ENCODE results near the gene PIGU. TPM values are rescaled to one million over a fixed set of nuclear protein-coding genes. Genes with fewer than 3 reads are reported as not detected.
"Not testable (repeated sequence)": the region's sequence is repeated elsewhere in the genome, so short reads cannot be mapped to it uniquely, and the experiment has no call there.

Gene PIGU
- total RNA-seq, 1 donor from 2014 or later, result 24.8 TPM

DNA sequence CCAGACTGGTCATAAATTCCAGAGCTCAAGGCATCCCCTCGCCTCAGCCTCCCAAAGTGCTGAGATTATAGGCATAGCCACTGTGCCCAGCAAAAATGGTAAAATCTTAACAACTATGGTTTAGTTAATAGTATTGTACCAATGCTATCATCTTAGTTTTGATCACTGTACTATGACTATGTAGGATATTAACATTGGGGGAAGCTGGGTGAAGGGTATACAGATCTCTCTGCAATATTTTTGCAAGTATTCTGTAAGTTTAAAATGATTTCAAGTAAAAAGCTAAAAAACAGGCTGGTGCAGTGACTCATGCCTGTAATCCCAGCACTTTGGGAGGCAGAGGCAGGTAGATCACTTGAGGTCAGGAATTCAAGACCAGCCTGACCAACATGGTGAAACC is 7.8 kb downstream of the PIGU start:
- H3K4me3 Mint-ChIP-seq, result no peak overlapping the region
- H3K27ac Mint-ChIP-seq, result no peak overlapping the region
- H3K4me1 Mint-ChIP-seq (ENCODE audit: low read depth), result no peaks in the 10 kb centered on the region
- intact Hi-C loops (cut with micrococcal nuclease), result no loop called here
- no peaks in the 10 kb centered on the region for H3K9me3 Mint-ChIP-seq
- DNase-seq (ENCODE audit: low spot score), result no peak
- peaks cover 5% of the 10 kb centered on the region for H3K36me3 Mint-ChIP-seq (ENCODE audit: low read depth)
- no peaks in the 10 kb centered on the region for H3K27me3 Mint-ChIP-seq (ENCODE audit: insufficient read depth)

DNA sequence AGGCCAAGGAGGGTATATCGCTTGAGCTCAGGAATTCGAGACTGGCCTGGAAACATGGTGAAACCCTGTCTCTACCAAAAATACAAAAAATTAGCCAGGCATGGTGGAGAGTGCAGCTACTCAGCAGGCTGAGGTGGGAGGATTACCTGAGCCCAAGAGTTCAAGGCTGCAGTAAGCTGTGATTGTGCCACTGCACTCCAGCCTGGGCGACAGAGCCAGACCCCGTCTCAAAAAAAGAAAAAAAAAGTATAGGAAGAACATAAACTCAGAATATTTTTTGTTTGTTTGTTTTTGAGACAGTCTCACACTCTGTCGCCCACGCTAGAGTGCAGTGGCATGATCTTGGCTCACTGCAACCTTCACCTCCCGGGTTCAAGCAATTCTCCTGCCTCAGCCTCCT is 12.1 kb downstream of the PIGU start:
- DNase-seq (ENCODE audit: low spot score); H3K36me3 Mint-ChIP-seq (ENCODE audit: low read depth); H3K4me3 Mint-ChIP-seq; H3K27me3 Mint-ChIP-seq (ENCODE audit: insufficient read depth); H3K9me3 Mint-ChIP-seq; intact Hi-C loops (cut with micrococcal nuclease); H3K27ac Mint-ChIP-seq; H3K4me1 Mint-ChIP-seq (ENCODE audit: low read depth): not testable (repeated sequence)

DNA sequence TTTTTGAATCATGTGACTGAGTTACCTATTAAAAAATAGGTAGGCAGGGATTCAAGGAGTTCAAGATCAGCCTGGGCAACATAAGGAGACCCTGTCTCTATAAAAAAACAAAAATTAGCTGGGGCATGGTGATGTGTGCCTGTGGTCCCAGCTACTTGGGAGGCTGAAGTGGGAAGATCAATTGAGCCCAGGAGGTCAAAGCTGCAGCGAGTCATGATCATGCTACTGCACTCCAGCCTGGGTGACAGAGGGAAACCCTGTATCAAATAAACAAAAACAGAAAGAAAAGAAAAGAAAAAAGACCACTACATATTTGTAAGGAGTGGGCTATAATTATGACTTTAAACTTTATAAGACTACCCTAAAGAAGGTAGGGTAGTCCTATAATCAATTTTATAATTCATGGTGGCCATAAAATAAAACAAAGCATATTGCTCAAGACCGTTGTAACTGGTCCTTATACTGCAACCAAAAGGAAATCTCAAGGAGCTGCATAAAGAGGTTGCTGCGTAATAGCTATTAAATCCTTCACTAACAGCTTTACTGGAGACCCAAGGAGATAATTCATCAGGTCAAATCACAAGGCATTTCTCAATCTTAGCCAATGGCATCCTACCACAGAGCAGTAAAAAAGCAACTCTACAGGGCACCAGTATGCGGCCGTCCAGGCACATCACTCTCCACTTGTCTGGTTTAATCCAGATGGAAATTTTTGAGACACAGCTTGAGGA is 13.5 kb downstream of the PIGU start:
- no peak overlapping the region for H3K27ac Mint-ChIP-seq
- H3K36me3 Mint-ChIP-seq (ENCODE audit: low read depth), result no peaks in the 10 kb centered on the region
- H3K27me3 Mint-ChIP-seq (ENCODE audit: insufficient read depth), result no peaks in the 10 kb centered on the region
- DNase-seq (ENCODE audit: low spot score), result no peak
- intact Hi-C loops (cut with micrococcal nuclease), result no loop called here
- no peaks in the 10 kb centered on the region for H3K4me1 Mint-ChIP-seq (ENCODE audit: low read depth)
- H3K9me3 Mint-ChIP-seq, result no peaks in the 10 kb centered on the region
- no peak overlapping the region for H3K4me3 Mint-ChIP-seq

- H3K4me3 Mint-ChIP-seq; DNase-seq (ENCODE audit: low spot score); intact Hi-C loops (cut with micrococcal nuclease); H3K36me3 Mint-ChIP-seq (ENCODE audit: low read depth); H3K27ac Mint-ChIP-seq; H3K9me3 Mint-ChIP-seq; H3K27me3 Mint-ChIP-seq (ENCODE audit: insufficient read depth); H3K4me1 Mint-ChIP-seq (ENCODE audit: low read depth): not testable (repeated sequence)
Observed at GRCh38 chr20:34661811-34662210, 15.1 kb downstream of the PIGU start.

DNA sequence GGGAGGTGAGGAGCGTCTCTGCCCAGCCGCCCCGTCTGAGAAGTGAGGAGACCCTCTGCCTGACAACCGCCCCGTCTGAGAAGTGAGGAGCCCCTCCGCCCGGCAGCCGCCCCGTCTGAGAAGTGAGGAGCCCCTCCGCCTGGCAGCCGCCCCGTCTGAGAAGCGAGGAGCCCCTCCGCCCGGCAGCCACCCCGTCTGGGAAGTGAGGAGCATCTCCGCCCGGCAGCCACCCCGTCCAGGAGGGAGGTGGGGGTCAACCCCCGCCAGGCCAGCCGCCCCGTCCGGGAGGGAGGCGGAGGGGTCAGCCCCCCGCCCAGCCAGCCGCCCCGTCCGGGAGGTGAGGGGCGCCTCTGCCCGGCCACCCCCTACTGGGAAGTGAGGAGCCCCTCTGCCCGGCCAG is 18.2 kb downstream of the PIGU start:
- H3K9me3 Mint-ChIP-seq; H3K4me1 Mint-ChIP-seq (ENCODE audit: low read depth); DNase-seq (ENCODE audit: low spot score); H3K27ac Mint-ChIP-seq; H3K4me3 Mint-ChIP-seq; intact Hi-C loops (cut with micrococcal nuclease); H3K36me3 Mint-ChIP-seq (ENCODE audit: low read depth); H3K27me3 Mint-ChIP-seq (ENCODE audit: insufficient read depth): not testable (repeated sequence)

- DNase-seq (ENCODE audit: low spot score), result no peak
- H3K4me1 Mint-ChIP-seq (ENCODE audit: low read depth), result peaks cover 5% of the 10 kb centered on the region
- no peak overlapping the region for H3K27ac Mint-ChIP-seq
- intact Hi-C loops (cut with micrococcal nuclease), result no loop called here
- H3K27me3 Mint-ChIP-seq (ENCODE audit: insufficient read depth), result no peaks in the 10 kb centered on the region
- H3K36me3 Mint-ChIP-seq (ENCODE audit: low read depth), result peaks cover 17% of the 10 kb centered on the region
- H3K9me3 Mint-ChIP-seq, result no peaks in the 10 kb centered on the region
- no peak overlapping the region for H3K4me3 Mint-ChIP-seq
Observed at GRCh38 chr20:34654207-34654744, 22.6 kb downstream of the PIGU start.

GRCh38 chr20:34651200-34651599 is 25.7 kb downstream of the PIGU start:
- H3K36me3 Mint-ChIP-seq (ENCODE audit: low read depth), result peaks cover 17% of the 10 kb centered on the region
- H3K4me3 Mint-ChIP-seq, result no peak overlapping the region
- no peak overlapping the region for H3K27ac Mint-ChIP-seq
- H3K9me3 Mint-ChIP-seq, result no peaks in the 10 kb centered on the region
- H3K27me3 Mint-ChIP-seq (ENCODE audit: insufficient read depth), result no peaks in the 10 kb centered on the region
- peaks cover 5% of the 10 kb centered on the region for H3K4me1 Mint-ChIP-seq (ENCODE audit: low read depth)
- intact Hi-C loops (cut with micrococcal nuclease), result no loop called here
- no peak for DNase-seq (ENCODE audit: low spot score)

GRCh38 chr20:34647737-34648136 is 29.2 kb downstream of the PIGU start:
- Mint-ChIP-seq H3K27ac (no peak overlapping the region), H3K9me3 (no peaks in the 10 kb centered on the region), H3K4me3 (no peak overlapping the region), H3K36me3 (ENCODE audit: low read depth) (peaks cover 9% of the 10 kb centered on the region), H3K27me3 (ENCODE audit: insufficient read depth) (no peaks in the 10 kb centered on the region), H3K4me1 (ENCODE audit: low read depth) (no peaks in the 10 kb centered on the region)
- no peak for DNase-seq (ENCODE audit: low spot score)
- intact Hi-C loops (cut with micrococcal nuclease), result no loop called here

- Mint-ChIP-seq H3K27ac (no peak overlapping the region), H3K4me1 (ENCODE audit: low read depth) (no peaks in the 10 kb centered on the region), H3K36me3 (ENCODE audit: low read depth) (no peaks in the 10 kb centered on the region), H3K9me3 (no peaks in the 10 kb centered on the region), H3K4me3 (no peak overlapping the region), H3K27me3 (ENCODE audit: insufficient read depth) (no peaks in the 10 kb centered on the region)
- no peak for DNase-seq (ENCODE audit: low spot score)
- intact Hi-C loops (cut with micrococcal nuclease), result no loop called here
Observed at GRCh38 chr20:34644951-34645350, 31.9 kb downstream of the PIGU start.

DNA sequence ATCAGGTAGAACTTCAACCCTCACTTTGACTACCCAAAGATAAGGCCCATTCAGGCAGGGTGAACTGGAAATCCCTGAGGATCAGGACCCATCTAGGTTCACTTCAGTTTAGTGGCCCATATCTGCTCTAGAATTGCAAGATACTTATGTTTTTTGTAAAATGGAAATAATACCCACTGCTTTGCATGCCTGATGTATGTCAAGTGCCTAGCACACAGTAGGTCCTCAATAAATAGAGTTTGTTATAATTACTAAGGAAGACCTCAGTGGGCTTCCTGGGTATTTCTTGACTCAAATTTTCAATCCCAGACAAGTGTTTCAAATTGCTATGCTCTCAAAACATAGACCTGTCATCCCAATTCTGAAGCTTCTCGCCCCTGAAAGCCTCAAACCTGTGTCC is 32.5 kb downstream of the PIGU start:
- no peak for DNase-seq (ENCODE audit: low spot score)
- Mint-ChIP-seq H3K4me3 (no peak overlapping the region), H3K27me3 (ENCODE audit: insufficient read depth) (no peaks in the 10 kb centered on the region), H3K4me1 (ENCODE audit: low read depth) (no peaks in the 10 kb centered on the region), H3K36me3 (ENCODE audit: low read depth) (peaks cover under 1% of the 10 kb centered on the region), H3K27ac (no peak overlapping the region), H3K9me3 (no peaks in the 10 kb centered on the region)
- intact Hi-C loops (cut with micrococcal nuclease), result no loop called here

DNA sequence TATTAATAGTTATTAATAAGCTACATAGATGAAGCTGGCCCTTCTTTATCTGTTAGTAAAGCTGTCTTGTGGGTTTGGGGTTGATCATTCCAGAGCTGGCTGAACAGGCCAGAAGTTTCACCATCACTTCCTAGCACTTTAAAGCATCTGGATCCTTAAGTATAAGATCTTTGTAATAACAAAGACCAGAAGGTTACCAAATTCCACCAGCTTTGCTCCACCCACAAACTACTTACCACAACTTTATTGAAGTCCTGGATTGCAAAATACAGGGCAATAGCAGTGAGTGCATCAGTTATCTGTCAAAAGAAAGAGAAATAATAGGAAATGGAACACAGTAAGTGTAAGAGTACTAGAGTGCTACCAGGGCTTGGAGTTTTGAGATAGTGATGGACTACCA is 33.0 kb downstream of the PIGU start:
- intact Hi-C loops (cut with micrococcal nuclease), result no loop called here
- Mint-ChIP-seq H3K27ac (no peak overlapping the region), H3K27me3 (ENCODE audit: insufficient read depth) (no peaks in the 10 kb centered on the region), H3K4me3 (no peak overlapping the region), H3K4me1 (ENCODE audit: low read depth) (no peaks in the 10 kb centered on the region), H3K36me3 (ENCODE audit: low read depth) (peaks cover 1% of the 10 kb centered on the region), H3K9me3 (no peaks in the 10 kb centered on the region)
- DNase-seq (ENCODE audit: low spot score), result no peak

DNA sequence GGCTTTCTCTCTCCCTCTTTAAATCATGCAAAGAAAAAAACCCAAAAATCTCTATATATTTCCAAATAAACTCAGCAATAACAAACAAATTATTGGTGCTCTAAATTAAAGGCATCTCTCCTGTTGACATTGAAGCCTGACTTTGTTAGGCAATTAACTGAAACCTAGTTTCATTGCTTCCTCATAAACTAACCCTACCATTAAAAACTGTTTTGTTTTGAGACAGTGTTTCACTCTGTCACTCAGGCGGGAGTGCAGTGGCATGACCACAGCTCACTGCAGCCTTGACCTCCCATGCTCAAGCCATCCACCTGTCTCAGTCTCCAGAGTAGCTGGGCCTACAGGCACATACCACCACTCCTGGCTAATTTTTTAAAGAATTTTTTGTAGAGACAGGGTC is 34.9 kb downstream of the PIGU start:
- peaks cover 4% of the 10 kb centered on the region for H3K36me3 Mint-ChIP-seq (ENCODE audit: low read depth)
- DNase-seq (ENCODE audit: low spot score), result no peak
- H3K4me3 Mint-ChIP-seq, result no peak overlapping the region
- H3K27me3 Mint-ChIP-seq (ENCODE audit: insufficient read depth), result no peaks in the 10 kb centered on the region
- H3K9me3 Mint-ChIP-seq, result no peaks in the 10 kb centered on the region
- no peak overlapping the region for H3K27ac Mint-ChIP-seq
- no peaks in the 10 kb centered on the region for H3K4me1 Mint-ChIP-seq (ENCODE audit: low read depth)
- intact Hi-C loops (cut with micrococcal nuclease), result no loop called here

GRCh38 chr20:34639755-34640222 is 37.1 kb downstream of the PIGU start:
- no peak overlapping the region for H3K27ac Mint-ChIP-seq
- H3K4me1 Mint-ChIP-seq (ENCODE audit: low read depth), result no peaks in the 10 kb centered on the region
- H3K4me3 Mint-ChIP-seq, result no peak overlapping the region
- H3K27me3 Mint-ChIP-seq (ENCODE audit: insufficient read depth), result no peaks in the 10 kb centered on the region
- no peak for DNase-seq (ENCODE audit: low spot score)
- intact Hi-C loops (cut with micrococcal nuclease), result no loop called here
- H3K36me3 Mint-ChIP-seq (ENCODE audit: low read depth), result peaks cover 13% of the 10 kb centered on the region
- no peaks in the 10 kb centered on the region for H3K9me3 Mint-ChIP-seq

DNA sequence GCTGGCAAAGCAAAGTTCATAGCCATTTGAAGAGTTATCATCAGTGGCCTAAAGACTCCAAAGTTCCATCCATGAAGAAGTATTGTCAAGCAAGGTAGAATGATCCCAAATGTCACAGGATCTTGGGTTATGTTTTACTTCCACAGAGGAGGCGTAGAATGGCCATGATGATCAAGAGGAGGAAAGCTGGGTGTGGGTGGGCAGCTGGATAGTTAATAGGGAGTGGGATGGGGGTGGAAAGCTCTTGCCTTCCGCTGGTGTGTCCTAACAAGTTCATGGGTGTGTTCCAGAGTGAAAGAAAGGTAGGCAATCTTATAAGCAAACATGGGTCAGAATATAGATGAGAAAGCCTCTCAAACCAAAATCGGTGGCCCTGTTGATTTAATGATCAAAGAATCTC is 38.4 kb downstream of the PIGU start:
- Mint-ChIP-seq H3K27ac (no peak overlapping the region), H3K9me3 (no peaks in the 10 kb centered on the region), H3K27me3 (ENCODE audit: insufficient read depth) (no peaks in the 10 kb centered on the region), H3K36me3 (ENCODE audit: low read depth) (peaks cover 19% of the 10 kb centered on the region), H3K4me3 (no peak overlapping the region), H3K4me1 (ENCODE audit: low read depth) (no peaks in the 10 kb centered on the region)
- intact Hi-C loops (cut with micrococcal nuclease), result no loop called here
- no peak for DNase-seq (ENCODE audit: low spot score)

All from activated T-helper 1 cell treated with anti-CD3 and anti-CD28 coated beads, Interleukin-12 subunit alpha, Interleukin-12 subunit beta, Interleukin-2, Interleukin-4 antibody, amounts not matched to agents 30 ng/mL and 10 ng/mL and 1 ng/mL, durations not matched to agents 14 hours and 24 hours and 36 hours (primary cell).